GM19328 (cell line): ENCODE measurements around the gene NEK5.

Experiments used
- ATAC-seq: cut with Tn5 transposase; IDR thresholded peaks from one replicate; pipeline ENCODE4 v1.9.1; 2021; ENCODE audit warnings: mild to moderate bottlenecking, moderate library complexity; ENCODE audit not compliant: unreplicated experiment

The NEK5 gene

DNA sequence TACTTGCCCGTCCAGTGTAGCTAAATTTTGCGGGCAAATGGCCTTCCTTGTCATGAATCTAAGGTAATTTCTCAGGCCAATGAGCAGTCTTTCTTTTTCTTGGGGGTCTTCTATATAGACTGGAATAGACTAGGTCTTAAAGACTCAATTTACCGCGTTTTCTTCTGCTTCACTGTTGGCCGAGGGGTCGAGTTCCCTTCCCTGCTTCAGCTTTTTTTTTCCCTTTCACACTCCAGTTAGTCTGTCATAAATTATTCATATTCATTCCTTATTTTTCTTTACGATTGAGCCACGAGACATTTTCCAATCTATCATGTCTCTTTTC, 116.4 kb downstream of the NEK5 start:
- no peak for ATAC-seq

DNA sequence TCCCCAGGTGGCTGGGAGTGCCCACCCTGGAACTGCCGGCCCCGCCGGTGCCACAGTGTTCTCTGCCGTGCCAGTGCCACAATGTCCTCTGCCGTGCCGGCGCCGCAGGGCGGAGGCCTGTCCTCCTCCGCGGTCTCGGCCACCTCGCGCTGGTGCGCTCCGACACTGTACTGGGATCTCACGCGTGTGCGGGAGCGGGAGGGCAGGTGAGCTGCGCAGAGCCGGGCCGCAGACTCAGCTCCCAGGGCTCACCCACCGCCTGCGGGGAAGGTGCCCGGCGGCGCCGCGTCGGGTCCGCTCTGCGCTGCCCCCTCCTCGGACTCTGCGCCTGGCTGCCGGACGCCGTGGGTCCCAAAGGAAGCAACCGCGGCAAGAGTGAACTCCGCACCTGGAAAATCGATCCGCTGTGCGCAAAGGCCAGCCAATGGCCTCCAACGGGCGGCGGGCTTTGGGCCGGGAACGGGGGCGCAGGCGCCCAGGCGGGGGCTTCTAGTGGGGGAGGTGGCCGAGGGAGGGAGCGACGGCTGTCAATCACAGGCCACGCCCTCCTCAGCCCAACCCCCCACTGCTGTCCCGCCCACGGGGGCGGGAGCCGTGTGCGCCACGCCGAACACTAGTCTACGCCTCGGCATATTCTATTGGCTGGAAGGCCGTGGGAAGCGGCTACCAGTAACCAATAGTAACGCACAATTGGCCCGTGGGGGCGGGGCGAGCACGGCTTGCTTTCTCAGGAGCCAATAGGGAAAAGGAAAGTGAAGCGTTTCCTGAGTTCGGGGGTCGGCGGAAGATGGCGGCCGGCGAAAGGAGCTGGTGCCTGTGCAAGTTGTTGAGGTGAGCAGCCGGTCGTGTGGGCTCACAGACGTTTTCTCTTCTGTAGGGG, 117.0 kb downstream of the NEK5 start, which contains the start of gene ALG11:
TSS of gene ALG11 (plus strand) at position 767 of the 880 bp plus-strand sequence. CDS start at position 788, 21 bp downstream.
- ATAC-seq = peak; percentile 100

DNA sequence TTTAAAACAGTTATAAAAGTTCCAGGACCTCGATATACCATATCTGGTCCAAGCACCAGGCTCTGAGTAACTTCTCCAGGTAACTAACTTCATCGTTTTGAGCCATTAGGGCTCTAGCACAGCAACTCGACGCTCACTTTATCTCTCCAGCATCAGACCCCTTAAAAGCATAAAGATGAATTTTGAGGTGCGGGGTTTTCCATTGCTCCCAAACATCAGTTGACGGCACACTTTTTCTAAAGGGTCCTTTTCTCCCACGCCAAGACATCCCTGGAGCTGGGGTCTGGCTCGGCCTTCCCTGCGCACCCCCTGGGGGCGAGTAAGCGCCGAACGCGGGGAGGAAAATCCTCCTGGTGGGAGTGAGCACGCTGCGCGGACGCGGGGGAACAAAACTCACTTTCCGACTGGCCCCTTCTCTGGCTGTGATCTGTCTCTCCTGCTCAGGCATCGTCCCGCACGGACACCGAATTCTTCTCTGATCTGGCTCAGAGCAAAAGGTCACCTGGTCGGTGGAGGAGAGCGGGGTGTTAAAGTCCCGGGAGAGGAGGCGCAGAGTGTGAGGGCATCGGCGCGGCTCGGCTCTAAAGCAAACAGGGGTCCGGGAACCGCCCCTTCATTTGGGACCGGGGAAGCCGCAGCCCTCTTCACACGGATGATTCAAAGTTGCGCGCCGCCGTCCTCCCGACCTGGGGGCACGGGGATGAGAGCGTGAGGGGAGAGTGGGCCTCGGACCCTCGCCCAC, 117.8 kb downstream of the NEK5 start, which contains the start of gene ATP7B:
TSS of gene ATP7B (minus strand) at position 561 of the 742 bp plus-strand sequence. CDS start at position 448, 113 bp downstream.
- ATAC-seq = no peak

DNA sequence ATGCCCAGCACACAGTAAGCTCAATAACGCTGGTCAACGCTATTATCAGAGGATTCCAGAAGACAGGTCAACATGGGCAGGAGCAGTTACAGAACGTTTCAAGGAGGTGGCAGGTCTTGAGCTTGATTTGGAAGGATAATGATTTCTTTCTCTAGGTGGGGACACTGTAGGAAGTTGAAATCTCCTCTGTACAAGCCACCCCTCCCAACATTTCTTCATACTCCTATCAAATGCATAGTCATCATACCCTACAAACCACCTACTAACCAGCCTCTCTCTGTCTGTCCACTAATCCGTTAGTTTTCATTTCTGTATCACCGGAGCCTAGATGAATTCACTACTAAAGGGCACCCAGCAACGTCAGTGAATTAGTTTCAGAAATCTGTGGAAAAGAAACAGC, 118.9 kb downstream of the NEK5 start:
- ATAC-seq = no peak

GRCh38 chr13:52006523-52007245, 122.2 kb downstream of the NEK5 start:
- no peak for ATAC-seq

DNA sequence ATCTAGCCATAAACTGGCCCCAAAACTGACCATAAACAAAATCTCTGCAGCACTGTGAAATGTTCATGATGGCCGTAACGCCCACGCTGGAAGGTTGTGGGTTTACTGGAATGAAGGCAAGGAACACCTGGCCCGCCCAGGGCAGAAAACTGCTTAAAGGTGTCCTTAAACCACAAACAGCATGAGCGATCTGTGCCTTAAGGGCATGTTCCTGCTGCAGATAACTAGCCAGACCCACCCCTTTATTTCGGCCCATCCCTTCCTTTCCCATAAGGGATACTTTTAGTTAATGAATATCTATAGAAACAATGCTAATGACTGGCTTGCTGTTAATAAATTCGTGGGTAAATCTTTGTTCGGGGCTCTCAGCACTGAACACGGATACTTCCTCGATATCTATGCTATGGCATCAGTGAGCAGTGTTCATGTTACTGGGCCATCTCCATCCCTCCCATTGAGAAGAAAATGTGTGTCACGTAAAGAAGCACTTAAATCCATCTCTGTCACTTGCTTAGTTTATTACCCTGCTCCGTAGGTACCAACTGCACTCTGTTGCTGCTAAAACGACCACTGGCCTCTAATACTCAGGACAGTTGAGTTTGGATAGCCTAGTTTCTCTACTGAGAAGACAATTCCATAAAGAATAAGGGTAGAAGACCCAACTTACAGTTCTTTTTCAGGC, 122.9 kb downstream of the NEK5 start:
- no peak for ATAC-seq

GRCh38 chr13:52004511-52005170, 124.2 kb downstream of the NEK5 start:
- no peak for ATAC-seq

GRCh38 chr13:52003541-52003940, 125.3 kb downstream of the NEK5 start:
- no peak for ATAC-seq

DNA sequence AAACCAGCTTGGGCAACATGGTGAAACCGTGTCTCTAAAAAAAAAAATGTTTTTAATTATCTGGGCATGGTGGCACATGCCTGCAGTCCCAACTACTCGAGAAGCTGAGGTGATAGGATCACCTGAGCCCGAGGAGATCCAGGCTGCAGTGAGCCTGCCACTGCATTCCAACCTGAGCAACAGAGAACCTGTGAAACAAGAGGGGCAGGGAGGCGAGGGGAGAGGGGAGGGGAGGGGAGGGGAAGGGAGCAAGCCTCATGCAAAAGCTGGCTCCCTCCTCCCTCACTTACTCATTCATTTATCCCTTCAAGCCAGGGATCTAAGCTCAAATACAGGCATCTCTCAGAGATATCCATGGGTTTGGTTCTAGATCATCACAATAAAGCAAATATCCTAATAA, 126.5 kb downstream of the NEK5 start:
- no peak for ATAC-seq

GRCh38 chr13:52001120-52001731, 127.6 kb downstream of the NEK5 start:
- ATAC-seq = no peak

DNA sequence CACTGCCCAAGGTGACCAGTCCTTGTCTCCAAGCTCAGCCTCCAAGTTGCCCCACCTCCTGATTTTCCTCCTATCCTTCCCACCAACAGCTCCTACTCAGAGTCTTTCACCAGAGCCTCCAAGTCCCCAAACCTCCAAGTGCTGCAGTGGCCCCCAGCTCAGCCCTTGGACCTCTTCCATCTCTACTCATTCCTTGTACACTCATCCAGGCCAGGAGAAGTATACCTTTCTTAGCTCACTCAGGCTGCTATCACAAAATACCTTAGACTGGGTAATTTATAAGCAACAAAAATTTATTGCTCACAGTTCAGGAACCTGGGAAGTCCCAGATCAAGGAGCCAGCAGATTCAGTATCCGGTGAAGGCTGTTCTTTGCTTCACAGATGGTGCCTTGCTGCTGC, 129.0 kb downstream of the NEK5 start:
- no peak for ATAC-seq

DNA sequence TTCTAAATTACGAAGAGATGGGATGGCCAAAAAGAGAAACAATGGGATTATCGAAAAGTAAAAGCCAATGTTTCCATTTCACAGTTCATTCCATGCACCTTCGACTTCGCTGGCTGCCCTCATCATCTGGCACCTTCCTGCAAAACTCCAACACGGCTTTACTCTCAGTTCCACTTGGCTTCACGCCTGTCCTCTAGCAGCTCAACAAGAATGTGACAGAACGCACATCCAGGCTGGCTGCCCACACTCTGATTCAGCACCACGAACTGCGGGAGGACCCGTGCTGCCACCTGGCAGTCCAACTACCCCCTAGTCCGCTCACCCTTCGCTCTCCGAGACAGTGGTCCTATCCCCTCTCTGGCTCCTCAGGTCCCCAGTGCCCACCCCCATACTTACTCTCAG, 129.4 kb downstream of the NEK5 start:
- ATAC-seq = no peak

GRCh38 chr13:51998723-51999509, 130.0 kb downstream of the NEK5 start:
- ATAC-seq = no peak

DNA sequence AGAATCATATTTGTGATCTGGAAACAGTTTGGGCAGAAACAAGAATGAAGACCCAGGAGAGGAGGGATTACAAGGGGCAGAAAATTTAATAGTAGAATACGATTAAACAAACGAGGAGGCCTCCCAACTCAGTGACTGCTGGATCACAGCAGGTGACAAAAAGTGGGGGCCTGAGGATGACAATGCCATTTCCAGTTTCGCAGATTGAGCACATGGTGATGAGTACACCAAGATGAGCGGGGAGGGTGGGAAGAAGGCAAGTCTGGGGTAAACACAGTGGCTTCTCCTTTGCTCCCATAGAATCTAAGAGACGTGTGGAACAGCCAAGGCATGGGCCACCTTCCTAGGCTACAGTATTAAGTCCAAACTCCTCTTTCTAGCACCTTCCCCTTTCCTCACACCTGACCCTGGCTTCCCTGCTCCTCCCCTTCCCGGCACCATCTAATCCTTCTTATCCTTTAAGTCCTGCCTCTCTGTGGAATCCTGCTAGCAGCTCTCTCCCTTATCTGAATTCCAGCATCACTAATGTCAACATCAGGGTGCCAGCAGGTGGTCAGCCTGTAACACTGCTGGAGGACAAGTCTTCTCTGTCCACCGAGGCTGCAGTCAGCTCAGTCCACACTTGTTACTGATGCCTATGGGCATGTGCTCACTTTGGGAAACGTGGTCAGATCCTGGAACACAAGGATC, 131.1 kb downstream of the NEK5 start:
- no peak for ATAC-seq

DNA sequence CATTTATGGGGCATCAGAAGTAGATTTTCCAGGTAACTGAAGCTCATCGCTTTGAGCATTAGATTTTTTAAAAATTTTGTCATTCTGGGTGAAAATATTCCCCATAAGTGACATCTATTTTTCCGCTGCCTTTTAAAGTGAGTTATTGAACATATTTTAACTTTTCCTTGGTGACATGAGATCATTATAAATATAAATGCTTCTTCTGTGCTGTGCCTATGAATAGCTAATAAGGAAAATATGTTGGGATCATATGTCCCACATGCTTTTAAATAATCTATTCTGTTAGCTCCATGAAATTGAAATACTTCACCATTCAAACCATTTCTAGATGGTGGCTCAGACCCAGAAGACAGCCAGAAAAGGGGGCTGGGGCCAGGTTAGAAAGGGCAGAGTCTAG, 131.7 kb downstream of the NEK5 start:
- ATAC-seq = no peak

DNA sequence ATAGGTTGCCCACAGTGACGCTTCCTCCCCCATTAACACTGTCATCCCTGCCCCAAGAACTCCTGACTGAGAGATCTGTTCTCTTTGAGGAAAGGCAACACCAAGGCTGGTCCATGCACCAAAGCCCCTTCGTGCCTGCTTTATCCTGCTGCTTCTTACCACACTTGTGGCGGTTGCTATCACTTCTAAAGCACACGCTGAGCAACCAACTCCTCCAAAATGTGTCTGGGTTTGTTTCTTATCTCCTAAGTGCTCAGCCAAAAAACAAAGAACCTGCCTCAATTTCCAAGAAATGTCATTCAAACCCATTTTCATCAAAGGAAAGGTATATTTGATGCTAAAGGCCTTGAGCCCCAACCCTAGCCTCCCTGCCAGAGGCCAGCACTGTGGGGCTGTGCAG, 132.2 kb downstream of the NEK5 start:
- ATAC-seq = no peak

DNA sequence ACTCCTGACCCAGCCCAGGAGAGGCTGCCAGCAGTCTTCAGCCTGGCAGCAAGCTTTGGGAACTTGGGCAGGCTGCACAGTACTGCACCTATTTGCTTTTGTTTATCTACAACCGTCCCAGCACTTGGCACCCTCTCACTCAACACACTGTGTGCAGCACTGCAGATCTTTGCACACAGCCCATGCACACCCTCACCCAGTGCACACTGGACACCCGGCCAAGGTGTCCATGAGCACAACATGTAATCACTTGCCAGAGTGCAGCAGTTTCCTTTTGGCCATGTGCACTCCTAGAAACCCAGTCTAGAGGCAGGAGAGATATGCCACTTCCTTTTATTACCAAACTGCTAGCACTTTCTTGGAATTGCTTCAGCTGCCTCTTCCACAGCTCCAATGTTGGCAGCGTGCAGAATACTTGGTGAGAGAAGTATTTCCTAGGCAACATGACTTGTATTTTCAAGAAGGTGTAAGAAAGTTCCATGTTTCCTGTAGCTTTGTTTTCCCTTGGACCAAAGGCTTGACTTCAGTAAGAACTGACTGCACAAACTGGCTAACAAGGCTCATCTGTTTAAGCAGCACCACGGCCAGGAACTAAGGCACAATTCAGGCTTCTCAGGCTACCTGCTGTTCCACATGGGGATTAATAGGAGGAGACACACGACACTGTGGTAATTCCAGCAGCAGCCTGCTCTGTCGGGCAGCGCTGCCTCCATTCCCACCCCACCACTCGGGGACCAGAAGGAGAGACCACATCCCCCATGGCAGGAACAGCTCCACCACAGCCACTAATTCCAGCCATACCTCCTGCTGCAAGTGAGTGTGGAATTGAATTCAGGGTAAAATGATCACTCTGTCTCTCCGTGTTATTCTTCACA, 133.0 kb downstream of the NEK5 start:
- no peak for ATAC-seq

DNA sequence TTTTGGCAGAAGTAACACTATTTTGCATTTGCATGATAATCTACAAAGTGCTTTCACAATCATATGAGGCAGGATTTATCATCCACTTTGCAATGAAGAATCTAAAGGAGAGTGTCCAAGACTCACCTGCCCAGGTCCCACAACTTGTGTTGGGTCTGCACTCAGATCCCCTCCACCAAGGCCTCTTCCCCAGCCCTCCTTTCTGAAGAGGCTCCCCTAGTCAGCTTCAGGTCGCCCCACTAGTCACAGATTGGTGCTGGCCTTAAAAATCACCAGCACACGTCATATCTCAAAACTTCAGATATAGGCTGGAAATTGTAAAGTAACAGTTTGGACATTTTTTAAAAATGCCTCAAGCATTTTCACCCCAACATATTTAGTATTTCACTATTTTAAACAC, 135.2 kb downstream of the NEK5 start:
- no peak for ATAC-seq
